Brain pericyte (primary cell): Measurements from ENCODE around the gene GABBR2.

Experiments used
- DNase-seq: peaks from one replicate; pipeline ENCODE4 v3.0.0-alpha.2; 2012; ENCODE audit warnings: low read depth, low spot score

The GABBR2 gene

GRCh38 chr9:98402019-98402840 is 306.5 kb downstream of the GABBR2 start:
- no peak for DNase-seq

GRCh38 chr9:98401140-98402018 is 307.4 kb downstream of the GABBR2 start:
- DNase-seq: no peak

GRCh38 chr9:98399950-98400683 is 308.6 kb downstream of the GABBR2 start:
- DNase-seq: no peak

GRCh38 chr9:98396656-98397055 is 312.1 kb downstream of the GABBR2 start:
- DNase-seq: no peak

- DNase-seq: no peak
Measured at GRCh38 chr9:98396236-98396635, 312.5 kb downstream of the GABBR2 start.

- no peak for DNase-seq
Measured at GRCh38 chr9:98391867-98392266, 316.9 kb downstream of the GABBR2 start.

- no peak for DNase-seq
Measured at GRCh38 chr9:98391406-98391805, 317.3 kb downstream of the GABBR2 start.

- no peak for DNase-seq
Measured at GRCh38 chr9:98385751-98386150, 323.0 kb downstream of the GABBR2 start.

- DNase-seq: no peak
Measured at GRCh38 chr9:98383758-98384157, 325.0 kb downstream of the GABBR2 start.

- no peak for DNase-seq
Measured at GRCh38 chr9:98381311-98382103, 327.2 kb downstream of the GABBR2 start.

GRCh38 chr9:98380065-98380681 is 328.6 kb downstream of the GABBR2 start:
- DNase-seq: no peak

GRCh38 chr9:98379572-98379971 is 329.2 kb downstream of the GABBR2 start:
- DNase-seq: no peak

- no peak for DNase-seq
Measured at GRCh38 chr9:98378794-98379193, 329.9 kb downstream of the GABBR2 start.

- no peak for DNase-seq
Measured at GRCh38 chr9:98378206-98378780, 330.4 kb downstream of the GABBR2 start.

GRCh38 chr9:98375138-98375726 is 333.5 kb downstream of the GABBR2 start:
- no peak for DNase-seq

- no peak for DNase-seq
Measured at GRCh38 chr9:98374385-98375051, 334.2 kb downstream of the GABBR2 start.

- no peak for DNase-seq
Measured at GRCh38 chr9:98373609-98374008, 335.1 kb downstream of the GABBR2 start.

GRCh38 chr9:98372077-98372836 is 336.5 kb downstream of the GABBR2 start:
- no peak for DNase-seq

GRCh38 chr9:98370976-98371315 is 337.8 kb downstream of the GABBR2 start:
- DNase-seq: no peak
